DND-41 (cell line): ENCODE measurements around the gene YTHDF1.

Experiments used
- ATAC-seq: fragments of 200-7000 bp; cut with Tn5 transposase; 3 replicates; pipeline ENCODE4 v1.9.1; 2021; ENCODE audit warnings: low read depth; ENCODE audit not compliant: insufficient read depth
- DNase-seq: peaks from one replicate; pipeline ENCODE4 v3.0.0-alpha.2; 2020
- H2AFZ ChIP-seq: 2 replicates; pipeline ENCODE4 v1.6.0; 2012; ENCODE audit warnings: low read depth, low read length
- H3K27ac ChIP-seq: 2 replicates; pipeline ENCODE4 v1.5.1; 2012; ENCODE audit warnings: low read length, inconsistent platforms
- H3K27me3 ChIP-seq: fragments of 200-600 bp; sonication (generic); 2 replicates; pipeline ENCODE4 v1.6.0; 2012; ENCODE audit warnings: low read length, mild to moderate bottlenecking, inconsistent platforms; ENCODE audit not compliant: insufficient read depth, poor library complexity
- H3K36me3 ChIP-seq: 2 replicates; pipeline ENCODE4 v1.5.1; 2012; ENCODE audit warnings: low read length, inconsistent platforms; ENCODE audit not compliant: insufficient read depth
- H3K4me1 ChIP-seq: 2 replicates; pipeline ENCODE4 v1.5.1; 2012; ENCODE audit warnings: mild to moderate bottlenecking, low read length; ENCODE audit not compliant: insufficient read depth
- H3K4me2 ChIP-seq: 2 replicates; pipeline ENCODE4 v1.6.0; 2012; ENCODE audit warnings: mild to moderate bottlenecking, moderate library complexity, low read length, inconsistent platforms; ENCODE audit not compliant: insufficient read depth
- H3K4me3 ChIP-seq, 2 experiments: fragments of 200-600 bp in 1 of 2; shearing (Covaris generic) in 1 of 2; 2 replicates each; pipeline ENCODE4 v1.5.1; 2012 to 2016; ENCODE audit warnings: inconsistent platforms in 2 of 2, low read length in 2 of 2, mild to moderate bottlenecking in 2 of 2, low read depth in 1 of 2, moderate library complexity in 1 of 2
- H3K79me2 ChIP-seq: 2 replicates; pipeline ENCODE4 v1.6.0; 2012; ENCODE audit warnings: low read length, inconsistent platforms; ENCODE audit not compliant: insufficient read depth
- H3K9ac ChIP-seq: 2 replicates; pipeline ENCODE4 v1.6.0; 2012; ENCODE audit warnings: low read depth, mild to moderate bottlenecking, inconsistent platforms, low read length, moderate library complexity
- H3K9me3 ChIP-seq: 2 replicates; pipeline ENCODE4 v1.5.1; 2012; ENCODE audit warnings: low read length, moderate library complexity, mild to moderate bottlenecking, inconsistent platforms; ENCODE audit not compliant: insufficient read depth, severe bottlenecking
- H4K20me1 ChIP-seq: 2 replicates; pipeline ENCODE4 v1.6.0; 2012; ENCODE audit warnings: low read length; ENCODE audit not compliant: insufficient read depth
- EZH2 ChIP-seq: IDR thresholded peaks from 3 replicates; pipeline ENCODE4 v1.6.1; 2012; ENCODE audit warnings: borderline replicate concordance, low read depth, mild to moderate bottlenecking, moderate library complexity, low read length, inconsistent platforms; ENCODE audit not compliant: severe bottlenecking
- TF ChIP-seq, protein P1 (sequence below): IDR thresholded peaks from 2 replicates; pipeline ENCODE4 v1.5.1; 2012; ENCODE audit warnings: borderline replicate concordance, low read length, moderate library complexity, mild to moderate bottlenecking; ENCODE audit not compliant: poor library complexity, severe bottlenecking; ENCODE audit errors: extremely low read depth

Gene YTHDF1

DNA sequence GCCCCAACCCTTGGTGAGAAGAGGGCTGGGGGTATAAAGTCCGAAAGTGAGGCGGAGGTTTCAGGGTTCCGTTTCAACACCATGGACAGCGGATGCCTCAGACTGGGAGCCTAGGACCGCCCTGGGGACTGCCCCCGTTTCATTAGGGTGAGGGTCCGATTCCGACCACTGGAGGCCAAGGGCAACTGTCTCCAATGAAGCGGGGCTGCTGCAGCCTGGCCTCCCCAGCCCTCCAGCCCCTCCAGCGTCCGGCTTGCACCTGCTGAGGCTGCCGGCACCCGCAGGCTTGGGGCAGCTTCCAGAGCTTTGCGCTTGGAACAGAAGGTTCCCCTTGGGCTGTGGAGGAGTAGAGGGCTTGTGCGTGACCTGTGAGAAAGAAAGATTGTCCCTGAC lies 39.9 kb downstream of the YTHDF1 start:
- no peak for DNase-seq

DNA sequence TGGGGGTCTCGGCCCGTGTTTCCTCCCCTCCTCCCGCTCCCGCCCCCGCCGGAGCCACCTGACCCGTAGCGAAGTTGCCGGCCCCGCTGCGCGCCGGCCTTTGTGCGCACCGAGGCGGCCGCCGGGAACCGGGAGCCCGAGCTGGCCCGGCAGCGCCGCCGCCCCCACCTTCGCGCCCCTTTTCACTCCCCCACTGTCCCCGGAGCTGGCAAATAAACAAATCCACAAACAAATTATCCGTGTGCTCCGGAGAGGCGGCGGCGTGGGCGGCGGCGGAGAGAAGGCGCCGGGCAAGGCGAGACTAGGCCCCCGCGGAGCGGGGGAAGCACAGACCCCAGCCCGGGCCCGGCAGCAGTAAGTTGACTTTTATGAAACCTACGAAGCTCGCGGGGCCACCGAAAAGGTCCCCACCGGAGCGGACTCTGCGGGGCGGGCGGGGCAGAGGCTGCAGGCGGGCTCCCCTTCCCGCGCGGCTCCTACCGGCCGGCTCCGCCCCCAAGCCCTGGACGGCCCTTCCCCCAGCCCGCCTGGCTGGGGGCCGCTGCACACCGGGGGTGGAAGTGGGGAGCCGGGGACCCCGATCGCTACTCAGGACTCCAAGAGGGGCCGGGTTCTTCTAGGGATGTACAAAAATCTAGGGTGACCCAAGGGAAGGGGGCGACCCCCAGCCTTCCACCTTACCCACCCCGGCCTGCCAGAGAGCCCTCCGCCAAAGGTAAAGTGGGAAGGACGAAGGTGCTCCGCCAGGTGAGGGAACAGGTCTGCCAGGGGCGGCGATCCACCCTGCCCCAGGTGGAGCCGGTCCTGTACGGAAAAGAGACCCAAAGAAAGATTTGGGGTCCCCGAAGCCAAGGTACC lies 40.7 kb downstream of the YTHDF1 start:
- ATAC-seq (no peak), DNase-seq (no peak)
- H3K36me3 ChIP-seq: no peaks in the 10 kb centered on the region
- H3K9ac ChIP-seq: no peak overlapping the region
- peaks cover 9% of the 10 kb centered on the region for H3K4me1 ChIP-seq
- H3K27ac ChIP-seq: no peak overlapping the region
- TF ChIP-seq EZH2: no peak
- TF ChIP-seq, protein P1, sequence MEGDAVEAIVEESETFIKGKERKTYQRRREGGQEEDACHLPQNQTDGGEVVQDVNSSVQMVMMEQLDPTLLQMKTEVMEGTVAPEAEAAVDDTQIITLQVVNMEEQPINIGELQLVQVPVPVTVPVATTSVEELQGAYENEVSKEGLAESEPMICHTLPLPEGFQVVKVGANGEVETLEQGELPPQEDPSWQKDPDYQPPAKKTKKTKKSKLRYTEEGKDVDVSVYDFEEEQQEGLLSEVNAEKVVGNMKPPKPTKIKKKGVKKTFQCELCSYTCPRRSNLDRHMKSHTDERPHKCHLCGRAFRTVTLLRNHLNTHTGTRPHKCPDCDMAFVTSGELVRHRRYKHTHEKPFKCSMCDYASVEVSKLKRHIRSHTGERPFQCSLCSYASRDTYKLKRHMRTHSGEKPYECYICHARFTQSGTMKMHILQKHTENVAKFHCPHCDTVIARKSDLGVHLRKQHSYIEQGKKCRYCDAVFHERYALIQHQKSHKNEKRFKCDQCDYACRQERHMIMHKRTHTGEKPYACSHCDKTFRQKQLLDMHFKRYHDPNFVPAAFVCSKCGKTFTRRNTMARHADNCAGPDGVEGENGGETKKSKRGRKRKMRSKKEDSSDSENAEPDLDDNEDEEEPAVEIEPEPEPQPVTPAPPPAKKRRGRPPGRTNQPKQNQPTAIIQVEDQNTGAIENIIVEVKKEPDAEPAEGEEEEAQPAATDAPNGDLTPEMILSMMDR: no peak
- no peaks in the 10 kb centered on the region for H3K9me3 ChIP-seq
- no peaks in the 10 kb centered on the region for H3K79me2 ChIP-seq
- peaks cover 50% of the 10 kb centered on the region for H4K20me1 ChIP-seq
- no peak overlapping the region for H3K4me2 ChIP-seq
- H3K27me3 ChIP-seq: no peaks in the 10 kb centered on the region
- H3K4me3 ChIP-seq: no peak overlapping the region
- no peak overlapping the region for H2AFZ ChIP-seq

More for the DNA sequence above, 39.9 kb downstream of the YTHDF1 start:
- no peak for ATAC-seq
- Histone ChIP-seq H2AFZ (no peak overlapping the region), H3K9me3 (no peaks in the 10 kb centered on the region), H3K79me2 (no peaks in the 10 kb centered on the region), H3K4me1 (peaks cover 9% of the 10 kb centered on the region), H3K36me3 (no peaks in the 10 kb centered on the region), H4K20me1 (peaks cover 54% of the 10 kb centered on the region), H3K4me3 (no peak overlapping the region), H3K9ac (no peak overlapping the region), H3K27ac (no peak overlapping the region), H3K4me2 (no peak overlapping the region), H3K27me3 (no peaks in the 10 kb centered on the region)
- no peak for TF ChIP-seq EZH2
- TF ChIP-seq, protein P1: no peak

DNA sequence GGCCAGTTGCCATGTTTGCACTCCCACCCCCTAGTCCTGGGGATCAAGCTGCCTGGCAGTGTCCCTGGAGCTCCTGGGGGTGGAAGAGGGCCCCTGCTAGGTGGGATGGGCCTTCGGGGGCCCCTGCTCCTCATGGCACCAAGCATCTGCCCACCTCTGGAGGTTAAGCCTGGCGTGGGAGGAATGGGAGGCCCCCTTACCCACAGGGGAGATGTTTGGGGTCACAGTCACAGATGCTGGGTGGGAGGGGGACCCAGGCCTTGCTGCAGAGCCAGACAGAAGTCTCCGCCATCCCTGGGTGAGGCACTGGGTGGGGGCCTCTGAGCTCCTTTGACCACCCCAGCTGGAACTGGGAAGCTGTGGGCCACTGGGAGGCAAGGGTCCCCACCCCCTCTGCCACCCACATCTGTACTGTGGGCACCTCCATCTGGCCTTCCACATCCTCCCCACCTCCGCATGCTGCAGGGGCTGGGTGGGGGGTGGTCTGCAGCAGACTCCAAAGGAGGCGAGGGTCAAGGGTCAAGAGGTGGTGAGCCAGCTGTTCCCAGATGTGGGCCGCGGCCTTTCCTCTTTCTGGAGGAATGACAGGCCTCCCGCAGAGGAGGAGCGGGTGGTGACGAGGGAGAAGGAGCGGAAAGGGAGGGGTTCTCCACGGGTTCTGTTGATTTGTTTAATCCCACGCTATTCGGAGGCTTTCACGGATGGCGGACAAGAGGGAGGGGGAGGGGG lies 41.5 kb downstream of the YTHDF1 start:
- no peaks in the 10 kb centered on the region for H3K27me3 ChIP-seq

More for the DNA sequence above, 41.5 kb downstream of the YTHDF1 start:
- peaks cover 50% of the 10 kb centered on the region for H4K20me1 ChIP-seq
- DNase-seq: no peak
- H3K36me3 ChIP-seq: no peaks in the 10 kb centered on the region
- no peak overlapping the region for H3K4me3 ChIP-seq
- peaks cover 6% of the 10 kb centered on the region for H3K4me1 ChIP-seq
- H3K9ac ChIP-seq: no peak overlapping the region
- H3K4me2 ChIP-seq: no peak overlapping the region
- H3K9me3 ChIP-seq: no peaks in the 10 kb centered on the region
- no peak overlapping the region for H2AFZ ChIP-seq
- no peaks in the 10 kb centered on the region for H3K79me2 ChIP-seq
- no peak for ATAC-seq
- no peak overlapping the region for H3K27ac ChIP-seq
- TF ChIP-seq, protein P1: no peak
- TF ChIP-seq EZH2: no peak
